CD4-positive, CD25-positive, alpha-beta regulatory T cell (primary cell): ENCODE results near the gene DBT. TPM values are rescaled to one million over a fixed set of nuclear protein-coding genes. Genes with fewer than 3 reads are reported as not detected.
A peak's percentile ranks its signal among the peaks of the same experiment; 100 is the strongest.

ENCODE experiments used
- ATAC-seq, 2 donors: fragments of 150-1000 bp; cut with Tn5 transposase; one replicate each; pipeline ENCODE4 v1.10.0; 2021; ENCODE audit warnings: low read depth in 2 of 2, moderate number of reproducible peaks in 2 of 2, moderate library complexity in 1 of 2
- DNase-seq, 3 donors: peaks; one replicate each; pipeline versions ENCODE4 v3.0.0 to v3.0.0-alpha.2; 2012 to 2022; ENCODE audit warnings: mixed read lengths in 1 of 3
- H3K27ac ChIP-seq: one replicate; pipeline ENCODE4 v1.7.0; 2013; ENCODE audit warnings: mild to moderate bottlenecking, low read length; ENCODE audit not compliant: insufficient read depth, poor library complexity, severe bottlenecking
- H3K27me3 ChIP-seq: one replicate; pipeline ENCODE4 v1.7.0; 2013; ENCODE audit warnings: low read length; ENCODE audit not compliant: control insufficient read depth, insufficient read depth
- H3K36me3 ChIP-seq: one replicate; pipeline ENCODE4 v1.7.0; 2013; ENCODE audit warnings: mild to moderate bottlenecking, low read length, moderate library complexity; ENCODE audit not compliant: control insufficient read depth, insufficient read depth
- H3K4me1 ChIP-seq: 2 replicates; pipeline ENCODE4 v1.7.0; 2013; ENCODE audit warnings: mild to moderate bottlenecking, low read length; ENCODE audit not compliant: insufficient read depth, control insufficient read depth, poor library complexity, severe bottlenecking
- H3K4me3 ChIP-seq: one replicate; pipeline ENCODE4 v1.7.0; 2013; ENCODE audit warnings: low read depth, mild to moderate bottlenecking, low read length, moderate library complexity
- H3K9me3 ChIP-seq, 2 experiments: 1 replicate in 1 of 2; 2 replicates in 1 of 2; pipeline ENCODE4 v1.7.0; 2013; ENCODE audit warnings: low read length in 2 of 2, mild to moderate bottlenecking in 1 of 2, moderate library complexity in 1 of 2; ENCODE audit not compliant: control insufficient read depth in 2 of 2
- H3K27ac Mint-ChIP-seq, 3 donors: one replicate each; pipeline ENCODE4 v1.8.0; 2020 to 2022; ENCODE audit warnings: mild to moderate bottlenecking in 3 of 3, mixed read lengths in 3 of 3, moderate library complexity in 2 of 3
- H3K27me3 Mint-ChIP-seq: one replicate; pipeline ENCODE4 v1.8.0; 2022; ENCODE audit warnings: mild to moderate bottlenecking, mixed read lengths
- H3K36me3 Mint-ChIP-seq: one replicate; pipeline ENCODE4 v1.8.0; 2020; ENCODE audit warnings: mixed read lengths
- H3K4me1 Mint-ChIP-seq, 4 donors: one replicate each; pipeline ENCODE4 v1.8.0; 2020 to 2022; ENCODE audit warnings: mixed read lengths in 4 of 4, mild to moderate bottlenecking in 1 of 4
- H3K4me3 Mint-ChIP-seq, 4 donors: one replicate each; pipeline ENCODE4 v1.8.0; 2020 to 2022; ENCODE audit warnings: mild to moderate bottlenecking in 4 of 4, mixed read lengths in 4 of 4, moderate library complexity in 3 of 4
- H3K9me3 Mint-ChIP-seq, 7 donors: one replicate each; pipeline ENCODE4 v1.8.0; 2020 to 2022; ENCODE audit warnings: mixed read lengths in 7 of 7, mild to moderate bottlenecking in 3 of 7, moderate library complexity in 2 of 7
- polyA plus RNA-seq, 4 donors: library from polyadenylated mRNA; unstranded; fragments of 300-500 nt; fragmentation: Illumina TruSeq; gene quantifications; one replicate each; pipeline ENCODE4 v1.2.3, GENCODE V29; 2021
- total RNA-seq: library from RNA; stranded (reverse); gene quantifications from one replicate; pipeline ENCODE4 v1.2.3, GENCODE V29; 2022

DBT gene
- total and polyA plus RNA-seq, 5 donors from 2014 or later = 3.4 to 10.0 (median 5.5) TPM

- no peak overlapping the region for H3K4me3 ChIP-seq
- Mint-ChIP-seq H3K9me3 (no peaks in the 10 kb centered on the region), H3K4me3 (no peak overlapping the region), H3K27me3 (no peaks in the 10 kb centered on the region), H3K4me1 (peaks cover 21 to 38% (median 23%) of the 10 kb centered on the region in 4 donors), H3K27ac (peak overlapping the region in 1 of 3 donors; percentile 64), H3K36me3 (peaks cover 42% of the 10 kb centered on the region)
- no peaks in the 10 kb centered on the region for H3K27me3 ChIP-seq
- no peaks in the 10 kb centered on the region for H3K9me3 ChIP-seq
- DNase-seq = no peak
- no peak for ATAC-seq
- no peaks in the 10 kb centered on the region for H3K4me1 ChIP-seq
- H3K27ac ChIP-seq = no peak overlapping the region
- H3K36me3 ChIP-seq = peaks cover 70% of the 10 kb centered on the region
Observed at GRCh38 chr1:100279954-100280682, 30.5 kb upstream of the DBT start.

GRCh38 chr1:100279358-100279923 lies 29.8 kb upstream of the DBT start:
- peak overlapping the region in 2 of 3 donors; percentile 64 to 79 for H3K27ac Mint-ChIP-seq
- peaks cover 21 to 38% (median 23%) of the 10 kb centered on the region in 4 donors for H3K4me1 Mint-ChIP-seq
- H3K9me3 ChIP-seq = no peaks in the 10 kb centered on the region
- peaks cover 70% of the 10 kb centered on the region for H3K36me3 ChIP-seq
- no peaks in the 10 kb centered on the region for H3K4me1 ChIP-seq
- ATAC-seq = no peak
- no peak overlapping the region for H3K4me3 Mint-ChIP-seq
- no peaks in the 10 kb centered on the region for H3K27me3 Mint-ChIP-seq
- peaks cover 45% of the 10 kb centered on the region for H3K36me3 Mint-ChIP-seq
- no peaks in the 10 kb centered on the region for H3K27me3 ChIP-seq
- no peak overlapping the region for H3K27ac ChIP-seq
- no peaks in the 10 kb centered on the region for H3K9me3 Mint-ChIP-seq
- no peak for DNase-seq
- H3K4me3 ChIP-seq = no peak overlapping the region

GRCh38 chr1:100277866-100278265 lies 28.2 kb upstream of the DBT start:
- H3K36me3 Mint-ChIP-seq = peaks cover 51% of the 10 kb centered on the region

GRCh38 chr1:100268202-100268601 lies 18.6 kb upstream of the DBT start:
- H3K27me3 ChIP-seq = no peaks in the 10 kb centered on the region
- no peak for ATAC-seq
- Mint-ChIP-seq H3K27me3 (no peaks in the 10 kb centered on the region), H3K9me3 (no peaks in the 10 kb centered on the region), H3K36me3 (peaks cover 43% of the 10 kb centered on the region), H3K4me1 (peaks cover 18 to 78% (median 50%) of the 10 kb centered on the region in 4 donors), H3K27ac (peak overlapping the region in 1 of 3 donors; percentile 37), H3K4me3 (peak overlapping the region; percentile 98 to 100 (median 100))
- peaks cover 56% of the 10 kb centered on the region for H3K4me1 ChIP-seq
- H3K4me3 ChIP-seq = peak overlapping the region; percentile 92
- no peaks in the 10 kb centered on the region for H3K9me3 ChIP-seq
- no peak for DNase-seq
- H3K36me3 ChIP-seq = peaks cover 48% of the 10 kb centered on the region
- no peak overlapping the region for H3K27ac ChIP-seq

More at GRCh38 chr1:100277866-100278265, 28.2 kb upstream of the DBT start:
- Histone ChIP-seq H3K27me3 (no peaks in the 10 kb centered on the region), H3K9me3 (no peaks in the 10 kb centered on the region), H3K4me1 (no peaks in the 10 kb centered on the region), H3K27ac (no peak overlapping the region), H3K4me3 (no peak overlapping the region), H3K36me3 (peaks cover 78% of the 10 kb centered on the region)
- H3K4me1 Mint-ChIP-seq = peaks cover 25 to 51% (median 30%) of the 10 kb centered on the region in 4 donors
- DNase-seq (peak in 2 of 3 donors; percentile 42 to 43), ATAC-seq (peak in 1 of 2 donors; percentile 69)
- peak overlapping the region in 2 of 3 donors; percentile 0 to 11 for H3K27ac Mint-ChIP-seq
- H3K27me3 Mint-ChIP-seq = no peaks in the 10 kb centered on the region
- no peaks in the 10 kb centered on the region for H3K9me3 Mint-ChIP-seq
- no peak overlapping the region for H3K4me3 Mint-ChIP-seq

- H3K9me3 ChIP-seq = no peaks in the 10 kb centered on the region
- H3K4me1 Mint-ChIP-seq = peaks cover 13 to 75% (median 49%) of the 10 kb centered on the region in 4 donors
- no peaks in the 10 kb centered on the region for H3K27me3 ChIP-seq
- H3K4me1 ChIP-seq = peaks cover 53% of the 10 kb centered on the region
- DNase-seq (peak in 1 of 3 donors; percentile 10), ATAC-seq (no peak)
- H3K9me3 Mint-ChIP-seq = no peaks in the 10 kb centered on the region
- H3K36me3 Mint-ChIP-seq = peaks cover 44% of the 10 kb centered on the region
- H3K27ac Mint-ChIP-seq = peak overlapping the region in 2 of 3 donors; percentile 42 to 84
- peak overlapping the region; percentile 98 to 100 (median 100) for H3K4me3 Mint-ChIP-seq
- peak overlapping the region; percentile 76 for H3K27ac ChIP-seq
- peak overlapping the region; percentile 92 for H3K4me3 ChIP-seq
- no peaks in the 10 kb centered on the region for H3K27me3 Mint-ChIP-seq
- H3K36me3 ChIP-seq = peaks cover 39% of the 10 kb centered on the region
Observed at GRCh38 chr1:100267284-100267683, 17.6 kb upstream of the DBT start.

- Mint-ChIP-seq H3K4me3 (peak overlapping the region; percentile 98 to 100 (median 100)), H3K27me3 (no peaks in the 10 kb centered on the region), H3K4me1 (peaks cover 7 to 69% (median 44%) of the 10 kb centered on the region in 4 donors), H3K27ac (peak overlapping the region; percentile 84 to 99 (median 98)), H3K36me3 (peaks cover 41% of the 10 kb centered on the region), H3K9me3 (no peaks in the 10 kb centered on the region)
- H3K4me1 ChIP-seq = peaks cover 50% of the 10 kb centered on the region
- no peaks in the 10 kb centered on the region for H3K9me3 ChIP-seq
- ATAC-seq (no peak), DNase-seq (peak in 1 of 3 donors; percentile 27)
- peak overlapping the region; percentile 92 for H3K4me3 ChIP-seq
- H3K36me3 ChIP-seq = peaks cover 34% of the 10 kb centered on the region
- peak overlapping the region; percentile 76 for H3K27ac ChIP-seq
- no peaks in the 10 kb centered on the region for H3K27me3 ChIP-seq
Observed at GRCh38 chr1:100266741-100267140, 17.1 kb upstream of the DBT start.

- no peaks in the 10 kb centered on the region for H3K27me3 Mint-ChIP-seq
- peak within 1 kb of the TSS; percentile 98 to 100 (median 100) for H3K4me3 Mint-ChIP-seq
- Histone ChIP-seq H3K4me1 (peaks cover 46% of the 10 kb centered on the region), H3K27ac (peak within 1 kb of the TSS; percentile 76), H3K27me3 (no peaks in the 10 kb centered on the region), H3K9me3 (no peaks in the 10 kb centered on the region), H3K36me3 (peaks cover 27% of the 10 kb centered on the region), H3K4me3 (peak within 1 kb of the TSS; percentile 92)
- ATAC-seq (peak; percentile 94 to 96), DNase-seq (peak; percentile 93 to 97 (median 93))
- peak within 1 kb of the TSS; percentile 84 to 99 (median 98) for H3K27ac Mint-ChIP-seq
- H3K4me1 Mint-ChIP-seq = peaks cover 5 to 65% (median 41%) of the 10 kb centered on the region in 4 donors
- peaks cover 40% of the 10 kb centered on the region for H3K36me3 Mint-ChIP-seq
- peaks cover 0 to 2% (median 0%) of the 10 kb centered on the region in 7 donors for H3K9me3 Mint-ChIP-seq
Observed at GRCh38 chr1:100265931-100266740, 16.5 kb upstream of the DBT start, which contains the start of gene RTCA. RTCA (plus strand) TSS chr1:100266216; CDS start chr1:100266376, 160 bp downstream.
